B cell (primary cell): ENCODE results near the gene ITGB4.

ENCODE experiments used
- EZH2 ChIP-seq: IDR thresholded peaks from 2 replicates; pipeline ENCODE4 v1.6.1; 2012; ENCODE audit warnings: borderline replicate concordance, low read depth, mild to moderate bottlenecking, moderate library complexity, low read length; ENCODE audit not compliant: insufficient read depth, poor library complexity, severe bottlenecking
- TF ChIP-seq, protein P1 (sequence below): fragments of 200-600 bp; IDR thresholded peaks from one replicate; pipeline ENCODE4 v1.8.0; 2022; ENCODE audit warnings: antibody characterized with exemption, mild to moderate bottlenecking

DNA sequence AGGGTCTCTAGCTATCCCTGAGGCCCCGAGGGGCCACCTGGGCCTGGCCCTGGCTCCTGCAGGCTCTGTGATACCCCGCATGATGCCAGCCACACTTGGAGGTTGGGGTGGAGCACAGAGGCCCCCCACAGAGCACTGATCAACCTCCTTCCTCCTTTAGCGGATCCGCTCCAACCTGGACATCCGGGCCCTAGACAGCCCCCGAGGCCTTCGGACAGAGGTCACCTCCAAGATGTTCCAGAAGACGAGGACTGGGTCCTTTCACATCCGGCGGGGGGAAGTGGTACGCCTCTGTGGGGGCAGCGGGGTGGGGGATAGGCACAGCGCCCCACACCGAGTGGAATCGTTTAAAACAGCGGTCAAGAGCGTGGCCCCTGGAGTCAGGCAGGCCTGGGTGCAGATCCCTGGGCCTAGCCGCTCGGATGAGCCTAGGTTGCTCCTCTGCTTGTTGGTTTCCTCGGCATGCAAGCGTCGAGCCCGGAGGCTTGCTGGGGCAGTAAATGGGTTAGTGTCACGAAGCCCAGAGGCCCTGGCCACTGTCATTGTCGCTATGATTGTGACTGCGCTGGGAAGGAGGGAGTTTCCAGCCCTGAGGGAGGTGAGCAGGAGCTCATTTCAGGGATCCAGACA lies 9.9 kb downstream of the ITGB4 start:
- TF ChIP-seq, protein P1, sequence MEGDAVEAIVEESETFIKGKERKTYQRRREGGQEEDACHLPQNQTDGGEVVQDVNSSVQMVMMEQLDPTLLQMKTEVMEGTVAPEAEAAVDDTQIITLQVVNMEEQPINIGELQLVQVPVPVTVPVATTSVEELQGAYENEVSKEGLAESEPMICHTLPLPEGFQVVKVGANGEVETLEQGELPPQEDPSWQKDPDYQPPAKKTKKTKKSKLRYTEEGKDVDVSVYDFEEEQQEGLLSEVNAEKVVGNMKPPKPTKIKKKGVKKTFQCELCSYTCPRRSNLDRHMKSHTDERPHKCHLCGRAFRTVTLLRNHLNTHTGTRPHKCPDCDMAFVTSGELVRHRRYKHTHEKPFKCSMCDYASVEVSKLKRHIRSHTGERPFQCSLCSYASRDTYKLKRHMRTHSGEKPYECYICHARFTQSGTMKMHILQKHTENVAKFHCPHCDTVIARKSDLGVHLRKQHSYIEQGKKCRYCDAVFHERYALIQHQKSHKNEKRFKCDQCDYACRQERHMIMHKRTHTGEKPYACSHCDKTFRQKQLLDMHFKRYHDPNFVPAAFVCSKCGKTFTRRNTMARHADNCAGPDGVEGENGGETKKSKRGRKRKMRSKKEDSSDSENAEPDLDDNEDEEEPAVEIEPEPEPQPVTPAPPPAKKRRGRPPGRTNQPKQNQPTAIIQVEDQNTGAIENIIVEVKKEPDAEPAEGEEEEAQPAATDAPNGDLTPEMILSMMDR, result no peak
- no peak for TF ChIP-seq EZH2
